Dedifferentiated amniotic fluid mesenchymal stem cell (primary cell): ENCODE results near the gene CCDC127.

Source experiments
- DNase-seq: peaks from one replicate; pipeline ENCODE4 v3.0.0-alpha.2; 2016; ENCODE audit errors: extremely low spot score

CCDC127 gene

DNA sequence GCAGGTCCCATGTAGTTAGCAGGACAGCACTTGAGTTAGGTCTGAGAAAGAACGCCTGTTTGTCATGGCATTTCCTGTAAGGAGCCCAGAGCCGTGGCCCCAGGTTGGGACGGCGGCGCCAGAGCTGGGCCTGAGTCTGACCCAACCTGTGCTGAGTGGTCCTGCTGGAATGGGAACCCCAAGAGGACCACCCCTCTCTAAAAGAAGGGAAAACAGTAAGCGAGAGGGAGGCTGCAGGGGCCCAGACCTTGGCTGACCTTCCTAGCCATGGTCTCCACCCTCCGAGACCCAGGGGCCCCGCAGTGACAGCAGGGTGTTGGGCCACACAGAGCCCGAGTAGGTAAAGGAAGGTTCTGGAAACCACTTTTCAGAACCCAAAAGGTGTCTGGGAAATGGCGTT, 28.5 kb downstream of the CCDC127 start:
- DNase-seq, result no peak

- DNase-seq, result peak; percentile 80
These were observed 29.2 kb downstream of the CCDC127 start for GRCh38 chr5:188488-189481.

DNA sequence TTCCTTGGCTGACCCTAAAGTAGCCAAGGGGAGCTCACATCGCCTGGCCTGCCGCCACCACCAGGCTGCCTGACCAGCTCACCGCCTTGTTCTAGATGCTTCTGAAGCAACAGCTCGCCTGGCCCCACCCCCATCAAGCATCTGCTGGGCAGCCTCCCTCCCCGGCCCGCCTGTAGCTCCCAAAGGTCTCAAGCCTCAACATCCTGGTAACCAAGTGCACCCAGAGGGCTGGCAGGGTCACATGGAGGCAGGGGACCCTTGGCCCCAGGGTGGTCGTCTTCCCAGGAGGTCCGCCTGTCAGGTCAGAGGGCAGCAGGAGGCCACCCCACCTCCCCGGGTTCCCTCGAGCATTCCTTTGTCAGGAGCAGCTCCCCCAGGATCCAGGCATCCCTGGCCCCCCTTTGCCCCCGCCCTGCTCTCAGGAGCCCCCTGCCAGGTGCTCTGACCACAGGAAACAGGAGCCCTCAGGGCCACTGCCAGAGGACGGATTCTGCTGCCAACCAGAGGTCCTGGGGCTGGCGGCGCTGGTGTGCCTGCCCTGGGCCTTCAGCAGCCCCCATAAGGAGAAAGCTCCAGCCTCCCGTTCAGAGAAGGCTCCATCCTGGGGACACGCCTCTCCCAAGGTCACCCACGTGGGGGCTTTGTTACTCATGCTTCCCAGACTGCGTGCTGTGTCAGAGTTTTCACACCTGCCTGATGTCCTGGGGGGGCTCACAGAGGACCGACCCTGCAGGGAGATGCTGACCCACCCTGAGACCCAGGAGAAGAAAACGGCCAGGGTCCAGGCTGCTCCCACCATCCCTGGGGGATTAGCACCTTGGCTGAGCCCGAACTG, 30.1 kb downstream of the CCDC127 start:
- DNase-seq, result no peak

DNA sequence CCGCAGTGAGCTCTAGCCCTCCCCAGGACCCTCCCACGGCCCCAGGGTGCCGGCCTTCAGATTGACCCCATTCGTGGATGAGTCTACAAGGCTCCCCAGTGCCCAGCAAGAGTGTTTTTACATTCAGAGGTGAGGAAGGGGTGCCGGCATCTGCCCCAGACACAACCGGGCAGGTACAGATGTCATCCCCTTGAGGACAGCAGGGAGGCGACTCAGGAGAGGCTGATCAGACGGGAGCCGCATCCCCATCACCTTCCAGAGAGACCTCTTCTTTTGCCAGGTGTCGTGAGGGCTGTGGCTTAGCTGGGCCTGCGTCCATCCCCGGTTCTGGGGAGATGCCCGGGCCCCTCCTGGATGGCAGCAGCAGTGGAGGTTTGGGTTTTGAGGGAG, 30.9 kb downstream of the CCDC127 start:
- DNase-seq, result no peak

DNA sequence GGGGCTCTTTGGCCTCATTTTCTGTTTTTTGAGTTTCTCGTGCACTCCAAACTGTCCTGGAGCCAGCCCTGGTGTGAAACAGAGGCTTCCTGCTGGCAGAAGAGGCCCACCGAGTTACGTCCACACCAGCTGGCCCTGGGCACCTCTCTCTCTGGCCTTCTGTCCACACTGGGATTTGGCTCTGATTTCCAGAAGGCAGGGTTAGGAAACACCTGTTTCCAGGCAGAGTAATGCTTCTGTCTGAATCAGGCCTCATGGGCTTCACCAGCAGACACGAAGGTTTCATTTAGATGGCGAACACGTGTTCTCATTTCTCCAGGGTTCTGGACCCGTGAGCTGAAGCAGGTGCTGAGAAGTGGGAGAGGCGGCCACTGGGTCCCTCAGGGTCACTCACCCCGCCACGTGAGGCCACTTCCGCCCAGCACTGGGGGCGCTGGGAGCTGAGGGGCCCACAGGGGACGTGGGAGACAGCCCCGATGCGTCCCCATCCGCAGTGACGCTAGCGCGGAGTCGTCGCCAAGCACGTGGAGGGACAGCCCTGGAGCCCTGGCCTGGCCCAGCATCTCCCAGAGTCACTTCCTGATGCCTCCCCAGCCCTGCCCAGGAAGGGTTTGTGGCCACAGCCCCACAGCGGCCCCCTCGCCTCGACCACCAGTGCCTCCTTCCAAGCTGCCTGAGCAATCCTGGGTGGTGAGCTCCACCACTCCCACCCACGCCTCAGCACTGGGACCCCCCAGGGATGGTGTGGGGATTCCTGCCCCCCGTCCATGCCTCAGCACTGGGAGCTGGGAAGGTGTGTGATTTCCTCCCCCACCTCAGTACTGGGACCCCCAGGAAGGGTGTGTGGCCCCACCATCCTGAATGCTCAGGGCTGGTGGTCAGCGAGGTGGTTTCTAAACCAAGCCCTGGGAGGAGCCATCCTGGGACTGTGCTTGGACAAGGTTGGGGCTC, 31.6 kb downstream of the CCDC127 start:
- no peak for DNase-seq

GRCh38 chr5:185095-186070, 32.6 kb downstream of the CCDC127 start:
- DNase-seq, result no peak

- DNase-seq, result peak; percentile 18
These were observed 33.5 kb downstream of the CCDC127 start for GRCh38 chr5:184471-184870.

DNA sequence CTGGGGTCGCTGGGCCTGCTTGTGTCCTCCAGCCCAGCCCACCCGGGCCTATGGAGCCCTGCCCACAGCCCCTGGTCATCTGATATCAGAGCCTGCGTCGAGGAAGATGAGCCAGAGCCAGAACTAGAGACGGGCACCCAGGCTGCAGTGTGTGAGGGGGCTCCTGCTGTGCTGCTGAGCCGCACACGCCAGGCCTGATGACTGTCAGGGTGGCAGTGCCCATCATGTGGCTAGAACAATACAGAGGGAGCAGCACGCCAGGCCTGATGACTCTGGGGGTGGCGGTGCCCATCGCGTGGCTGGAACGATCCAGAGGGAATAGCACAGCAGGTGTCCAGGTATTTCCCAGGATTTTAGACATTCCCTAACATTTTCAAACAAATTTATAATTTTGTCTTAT, 35.8 kb downstream of the CCDC127 start:
- no peak for DNase-seq

GRCh38 chr5:181566-181965, 36.4 kb downstream of the CCDC127 start:
- no peak for DNase-seq

- DNase-seq, result no peak
These were observed 36.8 kb downstream of the CCDC127 start for GRCh38 chr5:181160-181559.

DNA sequence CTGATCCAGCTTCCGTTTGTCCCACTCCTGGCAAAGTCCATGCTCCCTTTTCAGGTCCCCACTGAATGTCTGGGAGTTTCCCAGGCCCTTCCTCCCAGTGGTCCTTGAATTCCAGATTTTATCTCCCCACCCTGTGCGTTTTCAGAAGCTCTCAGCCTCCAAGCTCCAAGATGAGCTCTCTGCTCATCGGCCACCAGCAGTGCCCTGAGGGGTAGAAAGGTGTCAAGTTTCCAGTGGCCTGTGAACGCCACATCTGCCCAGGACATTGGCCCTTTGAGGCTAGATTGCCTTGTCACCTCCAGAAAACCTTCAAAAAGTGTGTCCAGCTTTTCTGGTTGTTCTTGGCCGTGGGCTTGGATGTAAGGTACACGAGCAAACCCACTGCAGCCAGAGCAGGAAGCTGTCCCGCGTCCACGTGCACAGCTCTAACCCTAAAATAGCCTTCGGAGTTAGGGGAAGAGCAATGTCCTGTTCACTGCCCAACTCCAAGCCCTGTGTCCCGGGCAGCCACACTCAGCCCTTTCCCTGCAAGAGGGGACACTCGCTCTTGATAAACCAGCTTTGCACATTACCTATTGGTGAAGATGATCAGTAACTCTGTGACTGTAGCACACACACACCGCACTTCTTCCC, 37.6 kb downstream of the CCDC127 start:
- no peak for DNase-seq

DNA sequence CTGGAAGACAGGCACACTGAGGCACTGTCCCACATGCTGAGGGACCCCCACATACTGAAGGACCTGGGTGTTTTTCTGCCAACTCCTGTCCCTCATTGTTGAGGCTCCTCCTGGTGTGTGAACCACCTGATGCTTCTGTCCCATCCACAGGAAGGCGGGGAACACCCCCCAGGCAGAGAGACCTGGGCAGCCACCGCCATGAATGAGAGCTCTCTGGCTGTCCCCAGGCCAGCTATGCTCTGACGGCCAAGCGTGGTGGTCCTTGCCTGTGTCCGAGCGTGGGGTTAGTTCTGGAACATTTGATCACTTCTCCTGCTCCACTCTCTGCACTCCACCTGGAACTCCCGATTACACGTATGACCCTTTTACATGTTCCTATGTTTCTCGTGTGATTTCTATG, 38.6 kb downstream of the CCDC127 start:
- no peak for DNase-seq

DNA sequence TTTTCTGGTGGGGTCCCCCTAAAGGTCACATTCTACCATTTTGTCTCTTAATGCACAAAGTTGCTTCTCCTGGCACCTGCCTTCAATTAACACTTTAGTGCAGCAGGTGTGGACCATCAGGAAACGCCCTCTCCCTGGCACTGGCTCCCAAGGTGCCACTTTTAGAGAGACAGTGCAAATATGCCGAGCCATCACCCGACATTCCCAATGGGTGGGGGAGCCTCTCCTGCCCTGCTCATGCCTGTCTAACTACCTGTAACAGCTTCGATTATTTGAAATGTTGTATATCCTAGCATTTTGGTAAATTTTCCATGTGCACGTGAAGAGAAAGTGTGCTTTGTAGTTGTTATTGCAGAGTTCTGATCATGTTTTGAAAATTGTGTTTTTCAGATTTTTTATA, 39.8 kb downstream of the CCDC127 start:
- DNase-seq, result no peak

DNA sequence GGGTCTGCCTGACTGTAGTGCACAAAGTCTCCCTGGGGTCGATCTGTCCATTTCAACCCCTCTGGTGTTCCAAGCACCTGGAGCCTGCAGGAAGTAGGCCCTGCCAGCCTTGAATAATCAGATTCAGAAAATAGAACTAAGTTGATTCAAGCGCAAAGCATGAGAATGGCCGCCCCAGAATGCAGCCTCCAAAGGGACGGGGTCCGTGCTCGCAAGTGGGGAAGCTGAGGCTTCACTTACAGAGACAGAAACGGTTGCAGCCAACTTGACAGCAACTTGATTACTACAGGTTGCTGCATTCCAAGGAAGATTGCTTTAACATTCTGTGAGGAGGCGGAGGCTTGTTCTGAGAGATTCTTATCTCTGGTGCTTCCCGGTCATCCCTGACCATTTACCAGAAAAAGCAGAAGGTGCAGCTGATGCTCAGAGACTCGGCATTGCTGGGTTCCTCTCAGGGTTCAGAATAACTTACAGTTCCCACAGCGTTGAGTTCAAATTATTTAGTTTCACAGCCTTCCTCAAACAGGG, 41.6 kb downstream of the CCDC127 start:
- DNase-seq, result no peak

DNA sequence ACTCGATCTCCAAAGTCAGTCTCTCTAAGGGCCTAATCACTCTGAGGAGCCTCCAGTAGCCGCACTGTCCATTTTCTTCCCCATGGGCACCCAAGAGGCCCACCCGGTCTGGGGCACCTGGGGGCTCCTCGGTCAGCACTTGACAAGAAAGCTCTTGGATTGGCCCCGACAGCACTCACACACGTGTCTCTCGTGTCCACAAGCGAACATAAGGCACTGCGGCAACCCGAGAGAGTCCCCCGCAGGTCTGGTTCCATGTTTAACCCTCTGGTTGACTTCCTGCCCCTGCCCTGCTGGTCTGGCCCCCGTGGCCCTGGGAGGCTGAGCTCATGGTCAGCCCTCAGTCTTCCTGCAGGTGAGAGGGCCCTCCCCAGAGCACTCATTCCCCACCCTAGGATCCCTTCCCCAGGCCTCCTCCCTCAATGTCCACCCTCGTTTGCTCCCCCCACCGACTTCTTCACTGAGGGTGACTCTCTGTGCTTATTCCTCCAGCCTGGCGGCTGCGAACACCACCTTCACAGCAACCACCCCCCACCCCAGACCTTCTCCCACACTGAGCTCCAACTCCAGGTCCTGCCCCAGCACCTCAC, 43.0 kb downstream of the CCDC127 start:
- no peak for DNase-seq

GRCh38 chr5:174291-174600, 43.7 kb downstream of the CCDC127 start:
- no peak for DNase-seq

GRCh38 chr5:173392-174290, 44.3 kb downstream of the CCDC127 start:
- no peak for DNase-seq

GRCh38 chr5:172841-173251, 45.1 kb downstream of the CCDC127 start:
- DNase-seq, result no peak
